ENCODE results near the gene BCAR3.

BCAR3 gene

DNA sequence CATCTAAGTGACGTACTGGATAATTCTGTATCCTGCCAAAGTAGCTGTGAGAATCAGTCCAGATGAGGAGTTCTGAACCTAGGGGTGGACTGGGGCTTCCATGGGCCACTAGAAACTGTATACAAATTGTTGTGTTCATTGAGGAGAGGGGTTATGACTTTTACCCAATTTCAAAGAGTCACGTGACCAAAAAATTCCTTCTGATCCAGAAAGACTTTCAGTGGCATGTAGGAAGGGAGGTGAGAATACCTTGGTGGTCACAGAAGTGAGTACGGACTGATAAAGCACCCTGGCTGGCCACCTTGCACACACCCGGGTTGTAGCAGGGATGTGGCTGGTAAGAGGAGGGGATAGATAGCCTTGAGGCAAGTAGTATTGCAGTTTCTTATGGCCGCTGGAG is 60.4 kb downstream of the BCAR3 start:
- FAIRE-seq, result no peak

GRCh38 chr1:93620841-93621210 is 60.8 kb downstream of the BCAR3 start:
- no peak for DNase-seq (ENCODE audit: extremely low spot score, insufficient read length, low read depth)
- no peak for FAIRE-seq

More for the DNA sequence above, 60.4 kb downstream of the BCAR3 start:
- DNase-seq (ENCODE audit: extremely low spot score, insufficient read length, low read depth), result no peak

DNA sequence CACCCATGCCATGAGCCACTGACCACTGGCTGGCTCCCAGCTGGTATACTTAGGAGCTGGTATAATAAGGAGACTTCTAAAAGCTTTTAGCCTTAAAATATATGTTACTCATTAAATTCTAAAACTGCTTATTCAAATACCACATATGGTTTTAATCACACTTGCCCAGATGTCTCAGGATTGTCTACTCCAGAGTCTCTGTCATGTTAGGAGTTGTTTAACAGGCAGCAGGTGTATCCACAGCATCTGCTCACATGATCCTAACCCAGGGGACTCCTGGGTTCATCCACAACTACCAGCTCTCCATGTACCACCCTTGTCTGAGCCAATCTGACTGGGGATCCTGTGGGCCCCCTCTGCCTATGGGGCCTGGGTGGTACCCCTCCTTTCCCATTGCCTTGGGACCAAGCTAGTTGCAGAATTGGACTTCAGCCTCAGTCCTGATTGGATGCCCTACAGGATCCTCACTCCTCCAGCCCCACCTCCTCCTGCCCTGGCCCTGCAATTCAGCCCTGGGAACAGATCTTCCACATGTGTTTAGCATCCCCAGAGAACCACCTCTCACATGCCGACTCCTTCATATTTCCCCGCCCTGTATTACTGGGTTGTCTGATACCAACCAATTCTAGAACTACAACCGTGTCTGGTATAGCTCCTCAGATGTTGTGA is 61.3 kb downstream of the BCAR3 start:
- no peak for FAIRE-seq

DNA sequence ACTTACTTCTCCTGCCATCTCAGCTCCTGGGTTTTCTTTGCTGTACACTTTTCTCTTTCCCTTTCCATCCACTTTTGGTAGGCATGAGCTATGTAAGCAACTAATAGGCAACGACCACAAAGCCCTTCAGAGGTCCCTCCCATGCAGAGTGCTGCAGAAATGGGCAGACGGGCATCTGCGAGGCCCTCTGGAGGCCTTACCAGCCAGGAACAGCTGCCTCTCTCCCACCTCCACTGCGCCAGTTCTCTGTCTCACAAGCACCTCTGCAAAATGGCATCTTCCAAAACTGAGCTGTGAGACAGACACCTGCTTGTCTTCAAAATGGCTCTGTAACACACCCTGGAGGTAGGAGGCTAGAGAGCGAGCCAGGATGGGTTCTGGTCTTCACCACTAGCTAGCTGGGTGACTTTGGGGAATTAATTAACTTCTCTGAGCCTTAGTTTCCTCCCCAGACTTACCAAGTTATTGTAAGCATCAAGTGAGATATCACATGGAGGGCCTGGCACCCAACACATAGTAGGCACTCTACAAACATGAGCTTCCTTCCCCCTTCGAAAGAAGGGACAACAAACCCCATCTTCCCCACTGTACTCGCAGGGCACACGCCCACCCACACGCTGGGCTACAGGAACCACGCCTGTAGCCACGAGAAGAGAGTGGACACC is 62.0 kb downstream of the BCAR3 start:
- no peak for FAIRE-seq

More for the DNA sequence above, 61.3 kb downstream of the BCAR3 start:
- no peak for DNase-seq (ENCODE audit: extremely low spot score, insufficient read length, low read depth)

DNA sequence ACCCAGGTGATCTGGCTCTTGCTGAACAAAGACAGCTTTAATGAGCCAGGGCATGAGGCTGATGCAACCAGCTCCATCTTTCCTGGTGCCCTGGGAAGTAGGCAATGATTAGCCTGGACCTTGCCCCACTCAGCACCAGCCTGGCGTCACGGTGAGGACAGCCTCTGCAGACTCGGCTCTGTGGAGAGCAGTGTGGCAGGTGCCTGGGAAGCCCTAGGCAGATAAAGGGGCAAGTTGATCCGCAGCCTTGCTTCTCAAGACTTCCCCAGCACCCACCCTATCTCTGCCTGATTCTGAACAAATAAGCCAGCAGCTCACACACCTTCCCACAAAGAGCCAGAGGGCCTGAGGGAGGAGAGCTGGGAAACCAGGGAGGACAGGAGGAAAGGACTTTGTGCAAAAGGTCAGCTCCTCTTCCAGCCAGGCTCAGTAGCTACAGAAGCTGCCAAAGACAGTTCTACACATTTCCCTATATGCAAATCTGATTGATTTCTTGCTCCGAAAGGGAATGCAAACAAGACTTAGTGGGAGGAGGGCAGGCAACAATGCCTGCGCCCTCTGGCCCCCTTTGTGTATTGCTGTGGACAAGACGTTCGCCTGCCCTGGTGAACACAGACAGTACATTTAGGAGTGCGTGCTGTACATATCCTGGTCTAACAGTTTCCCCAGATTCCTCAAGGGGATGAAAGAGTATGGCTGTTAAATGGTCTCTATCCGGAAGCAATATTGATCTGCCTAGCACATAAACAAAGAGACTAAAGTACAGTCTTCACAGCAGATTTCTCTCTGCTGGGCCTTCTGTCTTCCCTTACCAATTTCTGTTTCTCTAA is 63.8 kb downstream of the BCAR3 start:
- DNase-seq (ENCODE audit: extremely low spot score, insufficient read length, low read depth) (no peak), FAIRE-seq (no peak)

More for the DNA sequence above, 62.0 kb downstream of the BCAR3 start:
- DNase-seq (ENCODE audit: extremely low spot score, insufficient read length, low read depth), result no peak

DNA sequence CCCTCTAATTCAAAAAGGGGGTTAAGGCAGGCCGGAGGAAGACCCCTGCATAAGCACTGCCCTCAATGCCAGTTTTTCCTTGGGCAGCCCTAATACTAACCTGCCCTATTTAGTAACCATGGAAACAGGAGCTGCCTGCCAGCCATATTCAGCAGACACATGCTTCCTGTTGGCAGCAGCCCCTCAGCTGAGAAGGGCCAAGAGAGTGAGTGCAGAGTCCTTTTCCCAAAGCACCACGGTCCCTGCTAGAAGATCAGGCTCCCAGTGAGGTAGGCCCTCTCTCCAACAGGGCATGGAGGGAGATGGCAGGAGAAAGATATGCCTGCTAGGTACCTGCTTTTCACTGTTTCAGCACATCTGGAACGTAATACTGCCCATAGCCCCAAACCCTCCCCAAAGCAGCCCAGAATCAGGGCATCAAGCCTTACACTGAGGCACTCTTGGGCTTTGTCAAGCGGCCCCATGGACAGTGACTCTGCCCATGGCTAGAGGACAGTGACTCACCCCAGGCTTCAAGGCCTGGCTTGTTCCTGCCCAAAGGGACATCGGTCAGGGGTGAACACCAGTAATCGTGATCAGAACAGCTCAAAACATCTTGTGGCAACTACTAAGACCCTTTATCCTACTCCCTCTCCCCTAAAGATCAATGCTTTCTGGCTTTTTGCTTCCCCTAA is 64.5 kb downstream of the BCAR3 start:
- FAIRE-seq, result no peak
- DNase-seq (ENCODE audit: extremely low spot score, insufficient read length, low read depth), result no peak

DNA sequence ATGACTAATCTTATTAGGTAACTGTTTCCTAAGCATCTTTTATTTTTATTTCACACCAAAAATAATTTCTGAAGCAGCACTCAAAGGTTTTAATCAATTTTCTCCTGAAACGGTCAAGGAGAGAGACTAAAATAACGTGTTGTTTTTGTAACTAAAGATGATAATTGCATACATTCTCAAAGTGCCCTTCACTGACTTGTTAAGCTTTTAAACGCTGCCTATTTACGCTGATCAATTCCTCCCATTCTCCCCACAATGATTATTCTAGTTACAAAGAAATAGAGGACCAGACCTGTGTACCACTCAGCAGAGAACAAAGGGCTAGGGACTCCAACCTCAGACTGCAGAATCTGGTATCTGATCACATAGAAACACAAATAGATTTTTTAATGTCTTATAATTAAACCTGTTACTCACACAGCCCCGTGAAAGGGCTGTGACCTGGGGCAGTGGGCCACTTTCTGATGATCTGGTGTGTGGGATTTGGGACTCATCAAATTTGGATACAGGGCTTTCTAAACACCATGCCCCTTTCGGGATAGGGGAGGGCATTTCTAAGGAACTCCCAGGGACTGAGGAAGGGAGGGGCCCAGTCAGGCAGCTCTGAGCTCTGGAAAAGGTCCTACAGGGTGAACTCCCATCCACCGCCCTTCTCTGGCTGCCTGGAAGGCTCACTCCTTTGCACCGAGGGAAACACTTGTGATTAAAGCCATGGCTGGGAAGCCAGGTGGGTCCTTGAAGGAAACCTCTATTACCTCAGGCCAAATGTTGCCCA is 65.2 kb downstream of the BCAR3 start:
- no peak for FAIRE-seq
- no peak for DNase-seq (ENCODE audit: extremely low spot score, insufficient read length, low read depth)

GRCh38 chr1:93615582-93616150 is 66.0 kb downstream of the BCAR3 start:
- FAIRE-seq, result peak; percentile 83

GRCh38 chr1:93614986-93615581 is 66.6 kb downstream of the BCAR3 start:
- FAIRE-seq (no peak), DNase-seq (ENCODE audit: extremely low spot score, insufficient read length, low read depth) (peak; percentile 36)

More at GRCh38 chr1:93615582-93616150, 66.0 kb downstream of the BCAR3 start:
- peak; percentile 61 for DNase-seq (ENCODE audit: extremely low spot score, insufficient read length, low read depth)

- FAIRE-seq, result no peak
- DNase-seq (ENCODE audit: extremely low spot score, insufficient read length, low read depth), result no peak
Observed at GRCh38 chr1:93614541-93614940, 67.1 kb downstream of the BCAR3 start.

GRCh38 chr1:93613898-93614297 is 67.7 kb downstream of the BCAR3 start:
- FAIRE-seq, result no peak

GRCh38 chr1:93612510-93612909 is 69.1 kb downstream of the BCAR3 start:
- FAIRE-seq (no peak), DNase-seq (ENCODE audit: extremely low spot score, insufficient read length, low read depth) (no peak)

More at GRCh38 chr1:93613898-93614297, 67.7 kb downstream of the BCAR3 start:
- DNase-seq (ENCODE audit: extremely low spot score, insufficient read length, low read depth), result no peak

- FAIRE-seq (no peak), DNase-seq (ENCODE audit: extremely low spot score, insufficient read length, low read depth) (no peak)
Observed at GRCh38 chr1:93611668-93612067, 70.0 kb downstream of the BCAR3 start.

DNA sequence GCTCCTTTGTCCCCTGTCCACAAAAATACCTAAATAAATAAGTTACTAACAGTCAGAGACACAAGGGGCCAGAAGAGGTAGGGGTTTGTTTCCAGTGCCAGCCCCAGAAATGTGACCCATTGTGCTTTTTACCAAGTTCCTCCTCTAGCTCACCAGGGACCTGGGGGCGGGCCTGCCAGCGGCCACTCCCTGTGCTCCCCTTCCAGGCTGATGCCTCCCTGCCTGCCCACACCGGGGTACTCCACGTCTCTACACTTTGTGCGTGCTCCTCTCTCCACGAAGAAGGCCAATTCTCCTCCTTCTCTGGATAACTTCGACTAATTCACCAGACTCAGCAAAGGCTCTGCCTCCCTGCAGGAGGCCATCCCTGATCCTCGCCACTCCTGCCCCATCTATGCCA is 72.1 kb downstream of the BCAR3 start:
- DNase-seq (ENCODE audit: extremely low spot score, insufficient read length, low read depth) (no peak), FAIRE-seq (no peak)

- no peak for FAIRE-seq
- no peak for DNase-seq (ENCODE audit: extremely low spot score, insufficient read length, low read depth)
Observed at GRCh38 chr1:93608187-93609109, 73.2 kb downstream of the BCAR3 start.

GRCh38 chr1:93607814-93608186 is 73.8 kb downstream of the BCAR3 start:
- FAIRE-seq, result peak; percentile 91
- peak; percentile 69 for DNase-seq (ENCODE audit: extremely low spot score, insufficient read length, low read depth)

DNA sequence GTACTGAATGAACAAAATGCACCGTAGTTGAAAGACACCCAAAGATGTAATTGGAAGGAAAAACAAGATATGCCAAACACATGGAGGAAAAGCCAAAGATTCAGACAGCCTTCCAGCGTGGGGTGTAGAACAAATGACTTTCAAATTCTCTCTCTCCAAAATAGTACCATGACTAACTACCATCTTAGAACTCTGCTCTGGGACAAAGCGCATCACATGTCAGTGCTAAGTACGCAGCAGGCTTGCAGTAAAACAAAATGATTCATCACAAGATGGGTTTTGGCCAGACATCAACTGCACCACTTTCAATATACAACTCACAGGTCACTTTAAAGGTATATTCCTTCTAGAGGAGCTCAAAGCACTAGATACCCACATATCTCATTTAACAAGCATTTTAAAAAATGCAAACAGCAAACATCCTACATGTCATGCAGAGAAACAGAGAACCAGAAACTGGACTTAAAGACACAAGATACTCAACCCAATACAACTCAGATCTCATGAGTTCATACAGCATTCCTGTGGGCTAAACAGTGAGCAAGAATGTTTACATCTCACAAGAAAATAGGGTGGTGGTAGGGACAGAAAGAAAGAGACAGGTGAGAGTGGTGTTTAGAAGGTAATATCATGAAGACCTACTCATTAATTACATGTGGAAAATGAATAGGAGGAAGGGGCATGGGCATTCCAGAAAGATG is 75.7 kb downstream of the BCAR3 start:
- DNase-seq (ENCODE audit: extremely low spot score, insufficient read length, low read depth) (no peak), FAIRE-seq (no peak)
